HG02678 (cell line): ENCODE data around the gene HTR6.

ENCODE experiments used
- ATAC-seq: cut with Tn5 transposase; IDR thresholded peaks from one replicate; pipeline ENCODE4 v1.9.1; 2021; ENCODE audit warnings: mild to moderate bottlenecking, moderate library complexity; ENCODE audit not compliant: unreplicated experiment

The HTR6 gene

DNA sequence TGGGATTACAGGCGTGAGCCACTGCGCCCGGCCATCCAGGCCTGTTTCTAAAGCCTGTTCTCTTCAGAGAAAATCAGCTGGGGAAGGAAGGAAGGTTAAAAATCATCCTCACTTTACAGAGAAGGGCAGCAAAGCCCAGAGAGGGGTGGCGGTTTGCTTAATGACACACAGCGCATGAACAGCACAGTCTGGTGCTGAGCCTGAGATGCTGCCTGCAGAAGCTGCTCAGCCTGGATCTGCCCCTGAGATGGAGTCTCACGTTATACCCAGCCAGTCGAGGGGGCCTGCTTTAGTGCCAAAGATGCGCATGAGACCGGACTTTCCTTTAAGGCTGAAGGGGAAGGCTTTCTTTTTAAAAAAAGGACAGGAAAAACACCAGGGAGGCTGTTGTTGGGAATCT, 21.3 kb downstream of the HTR6 start:
- ATAC-seq, result no peak

DNA sequence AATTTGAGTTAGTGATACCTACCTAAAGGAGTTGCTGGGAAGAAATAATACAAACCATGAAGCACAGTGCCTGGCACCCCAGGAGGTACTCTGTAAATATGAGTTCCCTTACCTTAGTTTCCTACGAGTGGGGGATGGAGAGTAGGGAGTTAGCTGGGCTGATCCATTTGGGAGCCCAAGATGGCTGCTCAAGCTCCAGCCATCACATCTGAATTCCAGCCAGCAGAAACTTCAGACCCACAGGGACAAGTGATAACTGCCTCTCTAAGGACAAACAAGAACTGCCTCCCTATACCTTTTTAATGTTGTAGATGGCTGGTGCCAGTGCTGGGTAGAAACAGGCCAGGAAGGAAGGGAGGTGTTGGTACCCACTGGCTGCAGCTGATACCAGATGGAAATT, 22.7 kb downstream of the HTR6 start:
- ATAC-seq, result no peak

DNA sequence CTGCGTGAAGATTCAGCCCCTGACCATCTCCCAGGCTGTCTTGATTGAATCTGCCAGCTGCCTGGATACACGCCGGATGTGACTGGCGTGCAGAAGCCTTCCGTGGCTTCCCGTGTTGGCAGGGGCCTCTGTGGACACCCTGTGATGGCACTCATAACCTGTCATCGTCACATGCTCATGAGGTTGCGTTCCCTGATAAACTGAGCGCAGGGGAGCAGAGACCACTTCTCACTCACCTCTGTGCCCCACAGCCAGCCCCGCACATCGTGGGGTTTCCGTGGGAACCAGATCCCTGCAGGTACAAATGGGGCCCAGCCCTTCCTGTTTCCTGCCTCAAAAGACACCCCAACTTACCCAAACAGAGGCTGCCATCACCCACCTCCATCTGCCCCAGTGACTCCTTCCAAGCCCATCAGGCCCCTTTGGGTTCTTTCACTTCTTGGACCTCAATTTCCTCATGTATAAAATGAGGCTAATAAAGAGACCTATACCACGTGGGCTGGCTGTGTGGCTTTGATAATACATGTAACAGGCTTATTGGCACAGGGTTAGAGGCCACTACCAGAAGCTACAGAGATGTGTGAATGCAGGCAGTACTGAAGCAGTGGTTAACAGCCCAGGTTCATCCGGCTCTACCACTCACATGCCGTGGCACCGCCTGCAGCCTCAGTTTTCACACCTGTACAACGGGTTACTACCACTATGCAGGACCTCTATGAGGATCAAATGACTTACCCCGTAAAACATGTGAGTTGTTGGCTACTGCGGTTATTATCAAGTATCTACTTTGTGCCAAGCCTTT, 23.6 kb downstream of the HTR6 start:
- ATAC-seq, result no peak

DNA sequence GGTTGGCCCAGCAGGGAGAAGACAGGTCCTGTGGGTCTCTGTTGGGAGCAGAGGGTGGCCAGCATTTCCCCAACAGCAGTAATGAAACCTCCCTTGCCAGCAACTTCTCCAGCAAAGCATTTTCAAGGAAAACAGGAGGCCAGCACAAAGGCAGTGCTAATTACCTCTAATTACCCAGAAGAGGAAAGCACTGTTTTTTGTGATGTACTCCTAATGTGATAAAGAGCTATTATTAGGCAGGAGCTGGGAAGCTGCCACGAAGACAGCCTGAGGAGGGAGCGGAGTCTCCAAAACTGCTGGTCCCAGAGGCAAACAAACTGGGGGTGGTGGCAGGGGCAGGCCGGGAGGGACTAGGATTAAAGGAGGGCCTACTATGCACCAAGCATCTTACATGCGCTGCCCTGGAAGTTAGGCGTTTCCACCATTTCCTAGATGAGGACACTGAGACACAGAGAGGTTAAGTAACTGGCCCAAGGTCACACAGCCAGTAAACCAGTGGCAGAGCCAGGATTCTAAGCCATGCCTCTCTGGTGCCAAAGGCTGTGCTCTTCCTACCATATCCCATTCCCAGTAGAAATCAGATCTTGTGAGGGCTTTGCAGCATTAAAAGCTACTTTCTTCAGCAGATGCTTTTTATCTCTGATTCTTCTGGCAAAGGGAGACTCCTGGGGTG, 24.5 kb downstream of the HTR6 start:
- ATAC-seq, result no peak

DNA sequence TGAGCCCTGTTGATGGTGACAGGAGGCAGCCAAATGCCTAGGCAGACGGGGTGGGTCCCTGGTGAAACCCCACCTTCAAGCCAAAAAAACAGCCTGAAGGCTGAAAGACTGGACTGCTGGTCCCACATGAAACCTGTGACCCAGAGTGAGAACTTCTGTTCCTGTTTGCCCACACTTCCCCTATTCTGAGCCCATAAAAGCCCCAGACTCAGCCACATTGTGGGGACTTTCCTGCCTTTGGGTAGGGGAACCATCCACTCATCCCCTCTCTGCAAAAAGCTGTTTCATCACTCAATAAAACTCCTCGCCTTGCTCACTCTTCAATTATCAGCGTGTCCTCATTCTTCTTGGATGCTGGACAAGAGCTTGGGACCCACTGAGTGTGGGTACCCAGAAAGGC, 25.2 kb downstream of the HTR6 start:
- no peak for ATAC-seq

DNA sequence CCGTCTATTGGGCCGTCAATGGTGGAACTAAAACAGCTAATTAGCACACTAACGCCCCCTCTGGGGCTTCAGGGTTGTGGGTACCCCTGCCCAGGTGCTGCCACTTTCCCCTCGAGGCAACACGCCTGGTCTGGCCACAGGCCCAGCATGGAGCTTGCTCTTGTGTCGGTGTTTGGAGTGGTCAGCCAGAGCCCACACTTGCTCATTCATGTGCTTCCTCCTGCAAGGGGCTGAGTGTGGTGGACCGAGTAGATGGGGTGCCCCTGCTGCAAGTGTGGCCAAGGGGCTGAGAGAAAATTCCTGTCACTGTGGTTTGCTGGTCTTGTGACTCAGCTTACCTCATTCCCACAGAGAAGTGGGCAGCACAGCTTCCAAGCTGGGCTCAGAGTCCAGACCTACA, 25.7 kb downstream of the HTR6 start:
- ATAC-seq, result no peak

DNA sequence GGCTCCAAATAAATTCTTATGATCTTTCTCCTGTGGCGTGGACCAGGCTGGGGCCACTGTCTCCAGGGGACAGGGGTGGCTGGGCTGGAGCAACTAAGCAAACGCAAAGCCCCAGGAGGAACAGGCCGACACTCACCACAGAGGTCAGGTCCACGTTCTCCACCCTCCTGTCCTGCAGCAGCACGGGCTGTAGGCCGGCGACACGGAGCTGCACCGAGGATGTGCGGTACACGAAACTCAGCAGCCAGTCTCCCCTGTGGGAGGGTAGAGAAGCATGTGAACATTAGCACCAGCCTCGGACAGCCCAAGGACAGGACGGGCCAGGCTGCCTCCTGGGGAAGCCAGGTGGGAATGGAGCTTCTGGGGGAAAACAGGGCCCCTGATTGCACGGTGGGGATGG, 29.6 kb downstream of the HTR6 start:
- no peak for ATAC-seq

DNA sequence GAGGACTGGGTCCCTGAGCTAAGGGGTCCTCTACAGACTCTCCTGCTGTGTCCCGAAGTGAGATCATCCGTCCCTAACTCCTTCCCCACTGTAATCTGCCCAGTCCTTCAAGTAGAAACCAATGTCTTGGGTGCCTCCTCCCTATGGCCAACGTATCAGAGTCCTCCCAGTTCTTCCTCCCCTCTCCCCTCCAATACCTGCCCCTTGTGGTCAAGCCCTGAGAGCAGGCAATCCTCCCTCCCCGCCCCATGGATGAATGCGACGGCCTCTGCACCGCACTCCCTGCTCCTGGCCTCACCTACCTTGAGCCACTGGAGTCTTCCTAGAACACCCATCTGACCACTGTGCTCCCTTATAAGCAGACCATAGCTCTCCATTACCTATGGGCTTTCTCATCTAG, 31.1 kb downstream of the HTR6 start:
- ATAC-seq, result no peak

DNA sequence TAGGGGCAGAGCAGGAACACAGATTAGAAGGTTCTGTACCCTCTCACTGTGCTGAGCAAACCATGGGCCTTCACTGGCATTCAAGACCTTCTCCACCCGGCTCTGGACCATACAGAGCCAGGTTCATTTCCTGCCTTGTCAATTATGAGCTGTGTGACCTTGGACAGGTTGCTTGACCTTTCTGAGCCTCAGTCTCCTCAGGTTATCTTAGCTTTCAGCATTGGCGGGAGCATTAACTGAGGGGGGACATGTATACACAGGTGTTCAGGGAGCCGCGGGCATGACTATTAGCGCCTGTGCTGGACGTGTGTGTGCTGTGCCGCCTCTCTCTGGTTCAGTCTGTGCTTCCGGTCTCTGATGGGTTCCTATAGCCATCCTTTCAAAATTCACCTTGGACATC, 32.1 kb downstream of the HTR6 start:
- ATAC-seq, result no peak

DNA sequence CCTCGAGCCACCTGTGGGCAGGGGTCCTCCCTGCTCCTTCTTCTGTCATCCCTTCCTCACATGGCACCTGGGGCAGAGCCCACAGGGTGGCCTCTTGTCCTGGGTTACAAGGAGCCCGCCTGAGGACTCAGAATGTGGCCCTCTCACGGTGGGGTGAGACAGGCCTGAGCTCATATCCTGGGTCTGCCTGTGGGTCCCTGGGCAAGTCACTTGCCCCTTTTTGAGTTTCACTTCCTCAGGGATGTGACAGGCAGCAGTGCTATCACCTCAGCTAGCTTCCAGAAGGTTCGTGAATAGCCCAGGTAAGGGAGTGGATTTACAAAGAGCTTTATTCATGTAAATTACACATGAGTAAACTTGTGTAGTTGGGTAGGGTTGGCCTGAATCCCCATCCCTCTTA, 33.5 kb downstream of the HTR6 start:
- ATAC-seq, result no peak

DNA sequence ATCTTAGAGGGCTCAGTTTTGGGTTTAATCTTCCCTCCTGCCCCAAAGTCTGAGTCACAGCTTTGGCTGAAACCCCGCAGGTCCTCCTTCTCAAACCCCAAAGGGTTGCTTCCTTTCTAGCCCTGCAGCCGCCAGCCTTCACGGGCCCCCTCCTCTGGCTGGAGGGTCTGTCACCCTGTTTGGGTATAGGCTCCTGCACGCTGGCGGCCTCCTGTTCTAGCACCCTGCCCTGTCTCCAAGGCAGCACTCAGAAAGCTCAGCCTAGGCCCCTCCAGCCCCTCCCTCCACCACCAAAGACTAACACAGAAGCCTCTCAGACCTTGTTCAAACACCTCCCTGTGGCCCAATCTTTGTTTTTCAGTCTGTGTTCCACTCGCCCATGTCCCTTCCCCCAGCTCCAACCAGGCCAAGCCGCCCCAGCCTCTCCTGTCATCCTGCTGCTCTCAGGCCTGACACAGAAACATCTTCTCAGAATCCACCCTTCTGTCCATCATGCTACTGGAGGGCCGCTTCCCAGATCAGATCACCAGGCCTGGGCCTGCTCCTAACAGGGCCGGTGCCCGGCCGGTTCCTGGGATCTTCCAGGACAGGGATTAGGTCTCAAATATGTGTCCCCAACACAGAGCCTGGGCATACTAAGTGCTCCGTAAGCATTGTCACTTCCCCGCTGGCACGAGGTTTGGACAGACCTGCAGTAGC, 35.6 kb downstream of the HTR6 start:
- ATAC-seq, result no peak

DNA sequence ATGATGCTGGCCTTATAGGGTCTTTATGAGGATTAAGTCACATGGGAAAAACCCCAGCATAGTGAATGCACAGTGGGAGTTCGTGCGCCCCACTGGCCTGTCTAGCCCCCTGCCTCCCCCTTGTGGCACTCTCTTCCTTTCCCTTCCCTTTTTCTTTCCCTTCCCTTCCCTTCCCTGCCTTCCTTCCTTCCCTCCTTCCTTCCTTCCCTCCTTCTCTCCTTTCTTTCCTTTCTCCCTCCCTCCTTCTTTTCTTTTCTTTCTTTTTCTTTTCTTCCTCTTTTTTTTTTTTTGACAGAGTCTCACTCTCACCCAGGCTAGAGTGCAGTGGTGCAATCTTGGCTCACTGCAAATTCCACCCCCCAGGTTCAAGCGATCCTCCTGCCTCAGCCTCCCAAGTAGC, 38.6 kb downstream of the HTR6 start:
- no peak for ATAC-seq

DNA sequence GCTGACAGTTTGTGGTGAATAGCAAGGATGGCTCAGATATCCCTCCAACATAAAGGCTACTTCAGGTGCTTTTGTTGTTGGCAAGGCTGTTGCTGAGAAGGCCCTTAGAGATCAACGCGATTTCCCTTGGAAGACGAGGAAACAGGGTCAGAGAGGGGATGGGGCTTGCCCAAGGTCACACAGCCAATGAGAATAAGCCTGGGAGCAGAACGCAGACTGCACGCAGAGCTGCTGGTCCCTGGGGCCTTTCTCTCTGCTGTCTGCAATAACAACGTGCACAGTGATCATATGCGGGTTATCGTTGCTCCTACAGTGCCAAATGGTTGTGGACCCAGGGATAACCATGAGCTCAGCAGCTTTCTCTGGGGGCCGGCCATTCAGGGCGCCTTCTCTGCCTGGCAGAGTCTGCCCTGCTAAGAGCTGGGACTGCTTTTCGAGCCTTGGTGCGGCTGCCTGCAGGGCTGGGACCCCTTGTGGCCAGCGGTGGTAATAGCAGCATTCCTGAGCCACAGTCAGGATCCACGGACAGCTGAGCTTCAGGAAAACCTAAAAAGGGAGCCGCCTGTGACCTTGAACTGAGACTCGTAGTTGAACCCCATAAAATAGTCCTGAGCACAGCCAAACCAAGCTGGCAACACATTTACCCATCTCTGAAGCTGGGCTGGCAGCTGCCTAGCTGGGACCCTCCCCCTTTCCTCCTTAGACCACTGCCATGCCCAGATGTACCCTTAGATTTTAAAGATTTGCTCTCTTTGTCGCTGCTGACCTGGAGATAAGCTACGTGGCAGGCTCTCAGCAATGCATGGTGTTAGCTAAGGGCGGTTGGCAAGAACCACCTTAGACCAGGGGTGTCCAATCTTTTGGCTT, 39.8 kb downstream of the HTR6 start:
- ATAC-seq, result no peak

DNA sequence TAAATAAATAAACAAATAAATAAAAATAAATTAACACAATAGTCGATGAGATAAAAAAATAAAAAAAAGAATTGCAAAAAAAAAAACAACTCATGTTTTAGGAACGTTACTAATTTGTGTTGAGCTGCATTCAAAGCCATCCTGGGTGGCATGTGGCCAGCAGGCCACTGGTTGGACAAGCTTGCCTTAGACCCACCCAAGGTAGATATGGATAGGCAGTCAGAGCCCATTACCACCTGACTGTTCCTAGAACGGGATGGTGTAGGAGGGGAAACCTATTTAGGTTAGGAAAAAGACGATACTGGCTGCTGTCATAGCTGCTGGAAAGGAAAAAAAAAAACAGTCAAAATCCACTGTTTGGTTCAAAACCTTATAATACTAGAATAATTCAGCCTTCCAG, 40.8 kb downstream of the HTR6 start:
- ATAC-seq, result no peak

DNA sequence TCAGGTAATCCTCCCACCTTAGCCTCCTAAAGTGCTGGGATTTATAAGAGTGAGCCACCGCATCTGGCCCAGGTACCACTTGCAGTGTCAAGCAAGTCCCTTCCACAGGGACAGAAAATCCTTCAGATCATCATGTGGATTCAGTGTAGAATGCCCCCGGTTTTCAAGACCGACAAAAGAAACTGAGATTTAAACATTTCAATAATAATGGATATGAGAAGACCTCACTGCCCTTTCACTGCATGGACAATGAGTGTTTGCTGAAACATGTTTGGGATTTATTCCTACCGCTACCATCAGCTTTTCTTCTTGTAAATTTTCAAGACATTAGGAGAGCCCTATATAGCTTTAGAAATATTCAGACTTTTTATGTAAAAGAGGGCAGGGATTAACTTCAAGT, 41.5 kb downstream of the HTR6 start:
- no peak for ATAC-seq

DNA sequence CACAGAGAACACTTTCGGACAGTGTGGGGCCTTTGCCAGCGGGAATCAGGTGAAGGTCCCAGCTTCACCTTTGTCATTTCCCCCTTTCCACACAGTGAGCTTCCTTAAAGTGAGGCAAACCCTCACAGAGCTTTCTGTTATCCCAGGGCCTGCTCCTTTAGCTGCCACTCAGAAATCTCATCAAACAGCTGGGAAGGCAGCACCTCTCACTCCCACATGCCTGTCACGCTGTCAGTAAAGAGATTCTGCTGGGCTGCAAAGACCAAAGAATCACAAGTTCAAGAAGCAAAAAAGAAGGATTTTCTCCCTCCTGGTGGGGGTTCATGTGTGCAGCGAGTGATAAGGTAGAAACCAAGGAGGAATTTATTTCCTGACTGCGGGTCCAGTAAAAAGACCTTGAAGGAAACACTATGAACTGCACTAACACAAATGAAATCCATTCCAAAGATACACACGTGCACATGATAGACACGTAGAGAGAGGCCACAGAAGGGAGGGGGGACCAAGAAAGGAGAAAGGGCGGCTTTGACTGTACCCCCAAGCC, 44.0 kb downstream of the HTR6 start:
- no peak for ATAC-seq

DNA sequence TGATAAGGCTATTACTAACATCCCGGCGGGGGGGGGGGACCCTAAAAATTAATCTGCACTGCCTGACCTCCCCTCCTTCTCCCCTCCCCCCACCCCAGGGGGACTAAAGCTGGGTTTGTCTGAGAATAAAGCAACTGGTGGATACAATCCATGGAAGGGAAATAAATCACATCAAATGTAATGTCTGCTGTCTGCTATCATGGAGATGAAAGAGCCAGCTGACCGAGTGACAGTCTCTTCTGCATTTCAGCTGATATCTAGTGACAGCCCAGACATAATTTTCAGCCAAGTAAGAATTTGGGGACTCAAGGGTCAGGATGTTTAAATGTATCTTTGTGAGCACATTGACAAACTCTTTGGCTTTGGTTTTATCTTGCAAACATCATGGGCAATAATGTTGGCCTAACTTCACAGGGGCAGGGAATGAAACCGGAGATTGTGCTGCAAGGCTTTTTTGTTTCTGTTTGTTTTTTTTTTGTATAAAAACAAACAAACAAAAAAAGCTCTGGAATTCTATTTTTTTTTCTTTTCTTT, 44.7 kb downstream of the HTR6 start:
- ATAC-seq, result no peak

DNA sequence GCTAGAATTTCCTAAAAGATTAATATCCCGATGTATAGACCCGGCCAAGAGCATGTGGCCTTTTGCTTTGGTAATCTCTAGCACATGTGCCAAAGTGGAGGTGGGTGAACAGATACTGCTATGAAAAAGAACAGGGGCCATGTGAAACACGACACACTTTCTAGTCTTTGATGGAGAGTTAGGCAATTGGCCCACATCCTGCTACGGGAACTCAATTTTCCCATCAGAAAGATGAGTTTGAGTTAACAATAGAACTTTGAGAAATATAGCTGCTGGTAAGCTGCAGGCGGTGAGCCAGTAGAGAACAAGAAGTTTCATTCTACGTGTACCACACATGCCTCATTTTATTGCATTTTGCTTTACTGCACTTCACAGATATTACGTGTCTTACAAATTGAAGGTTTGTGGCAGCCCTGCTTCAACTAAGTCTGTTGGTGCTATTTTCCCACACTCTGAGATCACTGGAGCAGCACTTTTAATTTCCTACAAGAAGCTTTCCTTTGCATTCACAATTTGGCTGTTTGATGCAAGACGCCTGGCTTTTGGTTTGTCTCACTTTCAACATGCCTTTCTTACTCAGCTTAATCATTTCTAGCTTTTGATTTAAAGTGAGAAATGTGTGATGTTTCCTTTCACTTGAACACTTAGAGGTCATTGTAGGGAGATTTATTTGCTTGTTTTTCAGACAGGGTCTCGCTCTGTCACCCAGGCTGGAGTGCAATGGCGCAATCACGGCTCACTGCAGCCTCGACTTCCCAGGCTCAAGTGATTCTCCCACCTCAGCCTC, 46.3 kb downstream of the HTR6 start:
- ATAC-seq, result no peak

DNA sequence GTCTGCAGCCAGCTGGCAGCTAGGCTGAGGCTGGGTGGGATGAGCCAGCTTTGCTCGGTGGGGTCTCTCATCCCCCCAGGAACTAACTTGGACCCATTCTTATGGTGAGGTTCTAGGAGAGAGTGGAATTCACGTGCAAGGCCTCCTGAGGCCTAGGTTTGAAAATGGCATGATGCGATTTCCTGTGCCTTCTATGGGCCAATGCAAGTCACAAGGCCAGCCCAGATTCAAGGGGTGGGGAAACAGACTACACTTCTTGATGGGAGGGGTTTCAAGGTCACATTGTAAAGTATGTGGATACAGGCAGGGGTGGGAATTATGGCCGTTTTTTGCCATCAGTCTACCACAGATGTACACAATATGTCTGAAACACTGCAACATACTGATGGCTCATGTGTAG, 48.3 kb downstream of the HTR6 start:
- no peak for ATAC-seq
